ENCODE results near the gene FSIP1.

FSIP1 gene

GRCh38 chr15:39573844-39574243 is 208.8 kb downstream of the FSIP1 start:
- Histone ChIP-seq H3K36me3 (ENCODE audit: control insufficient read depth, insufficient read depth, low read length) (no peaks in the 10 kb centered on the region), H3K4me3 (replicated peaks; ENCODE audit: low read depth, low read length) (no peak overlapping the region), H3K27me3 (replicated peaks; ENCODE audit: control insufficient read depth, insufficient read depth, low read length) (peaks cover under 1% of the 10 kb centered on the region)
- no peak for TF ChIP-seq CTCF (IDR thresholded peaks at IDR 0.05; ENCODE audit: insufficient read depth, low read length, poor library complexity, severe bottlenecking)
- no peak for DNase-seq (ENCODE audit: extremely low read depth, insufficient read length)

- DNase-seq (ENCODE audit: extremely low read depth, insufficient read length) = no peak
- Histone ChIP-seq H3K4me3 (replicated peaks; ENCODE audit: low read depth, low read length) (no peak overlapping the region), H3K36me3 (ENCODE audit: control insufficient read depth, insufficient read depth, low read length) (no peaks in the 10 kb centered on the region), H3K27me3 (replicated peaks; ENCODE audit: control insufficient read depth, insufficient read depth, low read length) (no peaks in the 10 kb centered on the region; the same call in none of the 2 replicates)
- TF ChIP-seq CTCF (IDR thresholded peaks at IDR 0.05; ENCODE audit: insufficient read depth, low read length, poor library complexity, severe bottlenecking) = no peak
These were observed 209.4 kb downstream of the FSIP1 start for GRCh38 chr15:39573287-39573686.

GRCh38 chr15:39565851-39566250 is 216.8 kb downstream of the FSIP1 start:
- no peak for TF ChIP-seq CTCF (IDR thresholded peaks at IDR 0.05; ENCODE audit: insufficient read depth, low read length, poor library complexity, severe bottlenecking)
- no peak overlapping the region for H3K4me3 ChIP-seq (replicated peaks; ENCODE audit: low read depth, low read length)
- no peak for DNase-seq (ENCODE audit: extremely low read depth, insufficient read length)

GRCh38 chr15:39564972-39565665 is 217.5 kb downstream of the FSIP1 start:
- no peaks in the 10 kb centered on the region for H3K36me3 ChIP-seq (ENCODE audit: control insufficient read depth, insufficient read depth, low read length)
- TF ChIP-seq CTCF (IDR thresholded peaks at IDR 0.05; ENCODE audit: insufficient read depth, low read length, poor library complexity, severe bottlenecking) = no peak
- H3K27me3 ChIP-seq (replicated peaks; ENCODE audit: control insufficient read depth, insufficient read depth, low read length) = no peaks in the 10 kb centered on the region; the same call in 1 of the 2 replicates
- no peak overlapping the region for H3K4me3 ChIP-seq (replicated peaks; ENCODE audit: low read depth, low read length)
- DNase-seq (ENCODE audit: extremely low read depth, insufficient read length) = no peak

More at GRCh38 chr15:39565851-39566250, 216.8 kb downstream of the FSIP1 start:
- Histone ChIP-seq H3K27me3 (replicated peaks; ENCODE audit: control insufficient read depth, insufficient read depth, low read length) (no peaks in the 10 kb centered on the region; the same call in 1 of the 2 replicates), H3K36me3 (ENCODE audit: control insufficient read depth, insufficient read depth, low read length) (no peaks in the 10 kb centered on the region)

- no peaks in the 10 kb centered on the region for H3K27me3 ChIP-seq (replicated peaks; ENCODE audit: control insufficient read depth, insufficient read depth, low read length)
- no peaks in the 10 kb centered on the region for H3K36me3 ChIP-seq (ENCODE audit: control insufficient read depth, insufficient read depth, low read length)
- TF ChIP-seq CTCF (IDR thresholded peaks at IDR 0.05; ENCODE audit: insufficient read depth, low read length, poor library complexity, severe bottlenecking) = no peak
- no peak overlapping the region for H3K4me3 ChIP-seq (replicated peaks; ENCODE audit: low read depth, low read length)
- DNase-seq (ENCODE audit: extremely low read depth, insufficient read length) = no peak
These were observed 224.2 kb downstream of the FSIP1 start for GRCh38 chr15:39558421-39558820.

Data from GM06990 (cell line).